Esophagus mucosa (tissue), 1 donor: ENCODE results near the gene SLC1A3. TPM values are rescaled to one million over a fixed set of nuclear protein-coding genes. Genes with fewer than 3 reads are reported as not detected.
"Not testable (repeated sequence)": the region's sequence is repeated elsewhere in the genome, so short reads cannot be mapped to it uniquely, and the experiment has no call there.

Experiments used
- ATAC-seq: fragments of 200-7000 bp; cut with Tn5 transposase; one replicate; pipeline ENCODE4 v1.9.1; 2020
- total RNA-seq: library from RNA; stranded (reverse); gene quantifications from one replicate; pipeline ENCODE4 v1.2.4, GENCODE V29; 2023
- donor health status: DM: yes; HTN: yes; CAD: no.

The SLC1A3 gene
- total RNA-seq: 14.7 TPM

DNA sequence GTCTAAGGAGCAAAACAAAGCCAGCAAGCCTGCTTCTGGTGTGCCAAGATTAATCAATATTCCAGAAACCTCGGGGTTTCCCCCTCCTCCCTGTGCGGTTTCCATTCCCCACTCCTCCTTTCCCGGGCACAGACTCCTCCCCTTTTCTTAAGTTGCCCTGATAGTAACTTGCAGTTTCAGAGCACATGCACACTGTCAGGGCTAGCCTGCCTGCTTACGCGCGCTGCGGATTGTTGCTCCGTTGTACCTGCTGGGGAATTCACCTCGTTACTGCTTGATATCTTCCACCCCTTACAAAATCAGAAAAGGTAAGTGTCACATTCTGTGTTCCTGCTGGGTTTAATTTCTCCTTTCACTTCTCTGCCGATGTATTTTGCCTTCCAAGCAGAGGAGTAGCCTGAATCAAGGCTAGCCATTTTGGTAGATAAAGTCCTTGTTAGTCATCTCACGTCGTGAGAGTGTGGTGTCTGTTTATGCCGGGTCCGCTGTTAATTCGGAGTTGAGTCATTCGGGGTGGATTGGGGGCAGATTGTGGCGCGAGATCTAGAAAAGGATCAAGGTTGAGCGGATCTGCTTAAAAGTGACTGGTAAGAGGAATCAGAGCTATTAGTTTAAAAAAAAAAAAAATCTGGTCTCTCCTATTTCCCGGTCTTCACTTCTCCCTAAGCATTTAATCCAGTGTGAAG, at the start of gene SLC1A3:
Gene SLC1A3, plus strand, starts transcription at position 179 of the 686 bp plus-strand sequence. CDS start 1,818 bp downstream, outside the sequence.
- peak; percentile 90 for ATAC-seq

DNA sequence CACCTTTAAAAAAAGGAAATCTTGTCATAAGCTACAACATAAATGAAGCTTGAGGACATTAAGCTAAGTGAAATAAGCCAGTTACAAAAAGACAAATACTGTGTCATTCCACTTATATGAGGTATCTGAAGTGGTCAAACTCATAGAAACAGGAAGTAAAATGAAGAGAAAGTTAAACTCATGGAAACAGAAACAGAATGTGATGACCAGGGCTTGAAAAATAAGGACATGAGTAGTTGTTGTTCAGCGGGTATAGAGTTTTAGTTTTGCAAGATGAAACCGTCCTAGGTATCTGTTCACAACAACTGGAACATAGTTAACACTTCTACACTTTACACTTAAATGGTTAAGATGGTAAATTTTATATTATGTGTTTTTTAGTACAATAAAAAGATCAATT, 47.8 kb upstream of the SLC1A3 start:
- no peak for ATAC-seq

DNA sequence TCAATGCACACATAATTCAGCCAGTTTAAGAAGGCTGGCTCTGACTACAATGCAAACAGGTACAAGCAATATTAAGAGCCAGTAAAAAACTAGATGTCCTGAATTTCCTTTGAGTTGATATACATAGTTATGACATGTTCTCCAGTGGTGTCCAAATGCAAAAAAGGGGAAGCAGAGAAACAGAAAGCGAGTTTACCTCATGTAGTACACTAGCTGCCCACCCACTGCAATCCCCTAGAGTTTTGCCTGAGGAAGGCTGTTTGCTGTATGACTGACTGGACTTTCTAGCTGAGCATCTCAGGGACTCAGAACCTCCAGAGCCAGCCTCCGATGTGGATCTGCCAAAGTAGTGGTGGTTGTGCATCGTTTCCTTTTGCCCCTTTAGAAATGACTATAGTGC, 44.8 kb upstream of the SLC1A3 start:
- ATAC-seq: no peak

DNA sequence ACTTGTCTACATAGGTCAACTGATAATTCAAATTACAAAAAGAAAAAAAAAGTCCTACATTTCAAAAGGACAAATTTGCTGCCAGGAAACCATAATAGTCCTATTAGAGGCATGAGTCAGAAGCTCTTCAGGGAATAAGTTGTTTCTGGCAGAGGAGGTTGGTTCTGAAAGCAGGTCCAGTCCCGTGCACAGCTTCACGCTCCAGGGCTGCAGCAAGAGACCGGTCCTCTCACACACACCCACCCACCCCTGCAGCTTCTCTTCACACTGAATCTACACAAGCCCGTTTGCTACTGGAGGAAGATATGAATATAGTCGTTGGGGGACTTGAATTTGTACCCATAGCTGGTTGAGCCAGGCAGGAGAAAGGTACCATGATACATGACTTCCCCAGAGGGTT, 36.9 kb upstream of the SLC1A3 start:
- peak; percentile 53 for ATAC-seq

DNA sequence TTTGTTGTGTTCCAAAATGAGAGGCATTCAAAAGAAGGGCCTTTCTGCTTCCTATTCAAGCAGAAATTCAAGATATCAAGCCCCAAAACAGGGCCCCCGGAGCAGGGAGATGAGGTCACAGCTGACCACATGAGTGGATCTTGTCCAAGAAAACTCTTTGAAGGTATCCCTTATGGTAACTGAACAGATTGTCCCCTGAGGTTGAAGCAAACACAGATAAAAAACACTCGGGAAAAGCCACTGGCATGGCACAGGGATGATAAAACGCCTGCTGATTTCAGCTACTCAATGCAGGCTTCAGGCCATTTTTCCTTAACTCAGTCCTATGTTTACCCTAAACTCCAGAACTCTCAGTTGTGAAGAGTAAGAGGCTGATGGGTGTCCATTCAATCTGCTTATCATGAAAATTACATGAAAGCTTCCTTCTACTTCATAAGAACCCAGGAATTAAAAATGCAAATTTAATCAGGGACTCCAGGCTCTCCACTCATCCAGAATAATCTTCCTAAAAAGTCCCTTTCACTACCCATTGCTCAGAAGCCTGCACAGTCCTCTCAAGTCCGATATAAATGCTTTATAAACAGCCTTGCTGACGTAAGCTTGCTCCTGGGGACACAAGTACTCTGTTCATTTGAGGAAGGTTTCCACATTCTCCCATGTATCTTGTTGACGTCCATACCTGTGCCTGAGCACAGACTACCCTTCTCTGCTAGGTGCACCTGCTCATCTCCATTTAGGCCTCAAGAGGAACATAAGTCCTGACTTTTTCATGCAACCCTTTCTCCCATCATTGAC, 35.9 kb upstream of the SLC1A3 start:
- no peak for ATAC-seq

DNA sequence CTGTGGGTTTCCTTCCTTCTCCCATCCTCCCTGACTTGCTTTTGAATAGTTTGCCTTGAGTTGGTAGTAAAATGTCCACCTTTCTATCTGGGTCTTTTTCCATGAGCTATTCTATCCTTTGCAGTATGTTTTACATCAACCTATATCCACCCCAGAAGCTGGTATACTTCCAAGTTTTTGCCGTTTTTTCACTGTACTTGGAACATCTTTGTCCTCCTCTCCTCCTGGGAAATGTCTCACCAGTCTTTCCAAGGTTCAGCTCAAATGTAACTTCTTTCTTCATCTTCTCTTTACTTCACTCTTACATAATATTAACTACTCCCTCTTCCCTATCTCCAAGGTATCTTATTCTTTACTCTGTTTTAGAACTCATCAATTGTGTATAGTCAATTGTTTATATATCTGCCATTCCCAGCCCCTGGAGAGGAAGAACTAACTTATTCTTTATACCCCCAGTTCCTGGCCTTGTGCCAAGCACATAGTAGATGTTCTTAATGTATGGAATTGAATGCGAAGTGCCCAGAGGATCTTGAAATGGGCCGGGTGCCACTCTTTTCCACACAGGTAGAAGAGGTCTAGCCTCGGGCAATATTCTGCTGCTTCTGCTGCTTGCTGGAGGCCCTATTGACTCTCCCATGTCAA, 34.9 kb upstream of the SLC1A3 start:
- no peak for ATAC-seq

DNA sequence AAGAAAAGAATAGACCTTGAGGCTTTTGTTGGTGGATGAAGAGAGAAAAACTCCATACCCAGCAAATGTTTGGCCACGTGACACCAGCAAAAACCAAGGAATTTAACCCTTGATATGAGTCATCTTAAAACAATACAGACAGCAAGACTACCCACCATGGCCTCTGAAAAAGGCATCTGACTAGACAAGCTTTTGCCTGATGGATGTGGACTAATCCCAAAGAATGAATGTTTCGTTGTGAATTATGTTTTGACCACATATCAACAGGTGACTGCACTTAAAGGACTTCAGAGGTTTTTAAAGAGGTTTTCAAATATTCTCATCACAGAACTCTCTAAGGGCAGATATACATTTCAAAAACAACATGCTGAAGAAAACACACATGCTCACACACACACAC, 33.0 kb upstream of the SLC1A3 start:
- ATAC-seq: peak; percentile 43

DNA sequence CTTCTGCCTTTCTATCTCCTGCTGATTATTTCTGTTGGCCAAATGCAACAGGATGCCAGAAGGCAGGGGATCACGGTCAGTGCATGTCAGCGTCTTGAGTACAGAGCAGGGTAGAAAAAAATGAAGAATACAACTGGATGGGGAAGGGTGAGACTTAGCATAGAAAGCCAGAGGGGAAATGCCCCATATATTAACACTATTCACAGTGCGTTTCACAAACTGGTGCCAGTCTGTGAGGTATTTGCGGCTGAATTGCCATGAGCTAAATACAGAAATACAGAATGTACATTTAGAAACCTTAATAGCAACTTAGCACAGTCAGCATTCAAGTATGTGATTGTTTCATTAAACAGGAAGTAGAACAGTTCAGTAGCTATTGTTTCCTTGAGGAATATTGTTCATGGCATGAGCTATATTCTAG, 31.0 kb upstream of the SLC1A3 start:
- ATAC-seq: peak; percentile 73

DNA sequence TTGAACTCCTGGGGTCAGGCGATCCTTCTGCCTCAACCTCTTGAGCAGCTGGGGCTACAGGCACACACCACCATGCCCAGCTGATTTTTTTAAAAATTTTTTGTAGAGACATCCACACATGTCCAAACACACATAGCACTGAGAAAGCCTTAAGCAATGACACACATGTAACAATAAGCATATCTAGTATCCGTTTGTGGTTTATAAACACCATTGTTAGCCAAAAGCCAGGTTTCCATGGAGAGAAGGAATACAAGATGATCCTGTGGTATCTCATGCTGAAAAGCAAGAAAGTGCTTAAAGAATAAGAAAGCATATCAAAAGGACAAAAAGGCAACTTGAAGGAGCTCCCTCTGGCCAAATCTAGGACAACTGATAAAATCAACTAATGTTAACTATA, 29.7 kb upstream of the SLC1A3 start:
- ATAC-seq: no peak

DNA sequence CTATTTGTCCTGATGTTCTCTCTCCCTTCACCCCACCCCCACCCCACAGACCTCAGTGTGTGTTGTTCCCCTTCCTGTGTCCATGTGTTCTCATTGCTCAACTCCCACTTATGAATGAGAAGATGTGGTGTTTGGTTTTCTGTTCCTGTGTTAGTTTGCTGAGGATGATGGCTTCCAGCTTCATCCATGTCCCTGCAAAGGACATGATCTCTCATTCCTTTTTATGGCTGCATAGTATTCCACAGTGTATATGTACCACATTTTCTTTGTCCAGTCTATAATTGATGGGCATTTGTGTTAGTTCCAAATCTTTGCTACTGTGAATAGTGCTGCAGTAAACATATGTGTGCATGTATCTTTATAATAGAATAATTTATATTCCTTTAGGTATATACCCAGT, 26.5 kb upstream of the SLC1A3 start:
- not testable (repeated sequence) for ATAC-seq

DNA sequence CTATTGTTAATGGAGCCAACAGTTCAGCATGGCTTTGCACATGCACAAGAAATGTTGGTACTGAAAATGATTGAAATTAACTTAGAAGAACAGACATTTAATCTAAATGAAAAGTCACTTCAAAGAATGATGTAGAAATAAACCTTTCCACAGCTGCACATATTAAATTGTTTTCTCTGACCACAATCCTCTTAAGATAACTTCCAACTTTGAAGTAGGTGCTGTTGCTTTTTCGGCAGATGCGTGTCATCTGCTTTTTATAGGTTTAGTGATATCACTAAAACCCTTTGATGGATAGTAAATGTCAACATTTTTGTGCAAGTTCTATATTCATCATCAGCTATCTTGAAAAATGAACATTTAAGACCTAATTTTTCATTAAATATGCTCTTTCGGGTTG, 25.3 kb upstream of the SLC1A3 start:
- ATAC-seq: no peak

DNA sequence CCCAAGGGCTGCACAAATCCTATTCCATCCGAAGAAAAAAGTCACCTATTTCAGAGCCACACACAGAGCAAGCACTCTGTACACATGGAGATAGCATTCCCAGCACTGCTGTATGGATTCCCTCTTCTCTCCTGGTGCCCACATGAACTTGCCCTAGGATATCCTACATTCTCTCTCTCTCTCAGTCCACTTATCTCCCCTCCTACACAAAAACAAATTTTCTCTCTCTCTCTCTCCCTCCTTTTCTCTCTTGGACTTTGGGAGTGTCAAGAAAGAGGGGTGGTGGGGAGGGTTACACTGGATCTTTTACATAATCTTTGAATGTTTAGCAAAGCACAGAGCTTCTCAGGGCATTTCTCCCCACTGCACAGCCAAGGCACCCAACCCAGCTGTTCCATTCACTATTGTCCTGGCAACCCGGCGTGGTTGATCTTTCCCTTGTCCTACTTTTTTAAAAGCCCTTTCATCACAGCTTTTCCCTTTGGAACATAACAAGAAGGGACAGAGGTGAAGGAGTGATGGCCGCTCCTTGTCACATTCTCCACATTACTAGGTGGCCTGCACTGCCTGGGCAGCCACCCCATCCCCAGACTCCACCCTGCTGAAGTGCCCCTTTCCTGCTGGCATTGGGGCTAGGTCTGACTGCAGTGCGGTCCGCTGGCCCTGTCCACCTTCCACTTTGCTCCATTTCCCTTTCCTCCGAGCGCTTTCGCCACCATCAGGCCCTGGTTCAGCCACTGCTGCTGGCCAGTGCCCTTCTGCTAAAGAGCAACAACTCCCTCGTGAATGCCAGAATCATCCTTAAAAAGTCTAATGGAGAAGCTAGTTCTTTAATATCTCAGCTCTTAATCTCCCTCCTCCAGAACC, 22.2 kb upstream of the SLC1A3 start:
- no peak for ATAC-seq

DNA sequence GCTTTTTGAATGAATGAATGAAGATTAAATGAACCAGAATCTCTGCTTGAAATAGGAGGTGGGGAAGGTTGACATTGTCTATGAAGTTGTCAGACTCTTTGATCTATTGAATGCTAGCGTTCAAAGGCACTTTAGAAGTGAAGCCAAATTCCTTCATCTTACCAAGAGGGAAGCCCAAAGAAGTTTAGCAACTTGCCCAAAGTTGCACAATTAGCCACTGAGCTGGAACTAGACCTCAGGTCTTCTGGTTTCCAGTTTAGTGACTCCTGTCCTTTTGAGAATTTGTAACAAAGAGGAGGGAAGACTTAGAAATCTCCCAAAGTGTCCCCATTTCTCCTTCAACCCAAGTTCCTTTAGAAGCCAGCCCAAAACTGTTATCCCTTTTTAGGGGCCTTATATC, 20.7 kb upstream of the SLC1A3 start:
- no peak for ATAC-seq

DNA sequence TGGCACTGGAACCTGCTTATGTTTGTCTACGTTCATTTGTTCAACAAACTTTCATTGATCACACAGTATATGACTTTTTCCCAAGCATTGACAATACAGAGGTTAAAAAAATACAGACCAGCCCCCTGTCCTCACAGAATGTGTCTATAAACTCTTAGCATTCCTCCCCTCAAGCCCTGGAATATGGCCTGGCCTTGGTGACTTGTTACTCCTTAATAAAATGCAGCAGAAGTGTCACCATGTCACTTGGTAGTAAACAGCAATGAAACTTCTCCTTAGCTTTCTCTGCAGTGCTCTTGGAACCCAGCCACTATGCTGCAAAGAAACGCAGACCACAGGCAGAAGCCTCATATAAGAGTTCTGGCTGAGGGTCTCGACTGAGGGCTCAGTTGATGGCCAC, 19.1 kb upstream of the SLC1A3 start:
- no peak for ATAC-seq

DNA sequence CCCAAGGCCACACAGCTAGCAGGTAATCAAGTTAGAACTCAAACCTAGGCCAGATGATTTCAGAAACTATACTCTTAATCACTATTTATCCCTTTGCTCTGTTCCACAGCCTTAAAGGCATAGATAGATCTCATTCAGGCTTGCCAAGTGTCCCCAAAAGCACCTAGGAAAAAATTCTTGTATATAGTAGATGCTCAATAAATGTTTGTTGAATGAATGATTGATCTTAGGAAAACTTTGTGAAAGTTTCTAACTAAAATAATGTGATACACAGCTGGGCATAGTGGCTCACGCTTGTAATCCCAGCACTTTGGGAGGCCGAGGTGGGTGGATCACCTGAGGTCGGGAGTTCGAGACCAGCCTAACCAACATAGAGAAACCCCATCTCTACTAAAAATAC, 16.7 kb upstream of the SLC1A3 start:
- ATAC-seq: not testable (repeated sequence)

DNA sequence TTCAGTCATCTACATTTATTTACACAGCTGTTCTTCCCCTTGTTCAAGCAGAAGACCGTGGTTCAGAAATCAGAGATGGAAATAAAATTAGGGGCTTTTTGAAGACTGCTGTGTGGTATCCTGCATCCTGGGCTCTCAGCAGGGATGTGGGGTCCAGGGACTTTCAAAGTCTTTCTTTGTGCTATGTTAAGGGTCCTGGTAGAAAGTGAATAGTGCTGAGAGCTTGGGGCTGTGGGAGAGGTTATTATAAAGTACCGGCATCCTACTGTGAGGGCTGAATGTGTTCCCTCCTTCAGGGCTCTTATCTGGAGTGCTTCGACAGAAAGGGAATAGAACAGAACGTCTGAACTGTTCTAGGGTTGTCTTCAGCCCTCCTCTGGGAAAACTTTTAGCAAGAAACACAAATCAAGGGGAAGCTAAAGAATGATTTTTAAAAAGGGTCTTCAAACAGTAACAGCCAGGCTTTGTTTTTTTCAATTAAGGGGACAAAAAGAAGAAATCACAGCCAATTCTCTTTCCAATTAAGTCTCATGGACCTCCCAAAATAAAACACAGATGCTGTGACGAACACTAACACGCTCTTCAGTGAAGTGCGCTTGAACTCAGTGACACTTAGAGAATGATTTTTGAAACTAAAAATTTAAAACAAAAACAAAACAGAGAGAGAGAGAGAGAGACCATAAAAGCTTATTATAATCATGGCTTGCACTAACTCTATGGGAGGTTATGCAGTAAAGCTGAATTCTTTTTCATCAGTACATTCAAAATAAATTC, 15.7 kb upstream of the SLC1A3 start:
- no peak for ATAC-seq

DNA sequence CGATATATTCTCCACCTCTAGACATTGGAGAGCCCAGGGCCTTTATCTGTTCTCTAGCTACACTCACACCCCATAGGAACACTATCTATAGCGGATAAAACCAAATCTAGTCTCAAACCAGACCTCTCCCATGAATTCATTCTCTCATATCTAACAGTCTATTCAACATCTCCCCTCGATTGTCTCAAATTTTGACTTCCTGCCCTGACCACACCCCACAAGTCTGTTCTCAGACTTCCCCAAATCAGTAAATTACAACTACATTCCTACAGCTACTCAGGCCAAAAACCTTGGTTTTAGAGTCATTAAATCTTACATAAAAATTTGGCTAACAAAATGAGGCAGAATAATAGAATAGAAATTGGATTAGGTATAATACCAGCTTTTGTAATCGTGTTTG, 12.5 kb upstream of the SLC1A3 start:
- no peak for ATAC-seq

DNA sequence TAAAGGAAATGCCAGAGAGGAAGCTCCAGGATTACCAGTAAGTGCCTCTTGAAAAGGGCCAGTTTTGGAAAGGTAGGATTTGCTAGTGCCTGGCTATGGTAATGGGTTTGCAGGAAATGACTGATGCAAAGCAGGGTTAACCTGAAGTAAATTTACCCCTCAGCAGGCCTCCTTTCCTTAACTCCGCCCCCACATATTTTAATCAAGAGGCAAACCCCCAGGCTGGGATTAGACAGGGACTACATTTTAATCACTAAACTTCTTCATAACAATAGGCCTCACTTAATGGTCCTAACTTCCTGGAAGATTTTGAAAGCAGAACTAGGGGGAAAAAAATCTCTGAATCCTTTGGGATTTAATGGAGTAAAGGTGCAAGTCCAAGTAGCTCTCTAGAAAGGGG, 10.2 kb upstream of the SLC1A3 start:
- ATAC-seq: no peak

DNA sequence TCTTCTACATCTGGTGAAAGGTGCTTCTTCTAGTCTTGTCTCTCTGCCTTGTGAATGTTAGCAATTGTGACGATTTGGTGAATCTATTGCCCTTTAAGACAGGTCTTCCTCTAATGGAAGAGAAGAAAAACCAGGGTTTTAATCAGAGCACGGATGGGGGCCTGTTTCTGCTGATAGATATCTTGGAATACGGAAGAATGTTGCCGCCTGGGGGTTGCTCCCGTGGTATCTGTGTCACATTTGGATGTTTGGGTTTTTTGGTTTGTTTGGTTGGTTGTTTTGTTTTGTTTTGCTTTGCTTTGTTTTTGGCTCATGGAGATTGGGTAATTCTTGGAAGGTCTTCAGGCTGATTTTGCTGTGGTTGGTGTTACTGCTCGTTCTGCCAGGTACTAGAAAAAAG, 9.7 kb upstream of the SLC1A3 start:
- ATAC-seq: no peak

DNA sequence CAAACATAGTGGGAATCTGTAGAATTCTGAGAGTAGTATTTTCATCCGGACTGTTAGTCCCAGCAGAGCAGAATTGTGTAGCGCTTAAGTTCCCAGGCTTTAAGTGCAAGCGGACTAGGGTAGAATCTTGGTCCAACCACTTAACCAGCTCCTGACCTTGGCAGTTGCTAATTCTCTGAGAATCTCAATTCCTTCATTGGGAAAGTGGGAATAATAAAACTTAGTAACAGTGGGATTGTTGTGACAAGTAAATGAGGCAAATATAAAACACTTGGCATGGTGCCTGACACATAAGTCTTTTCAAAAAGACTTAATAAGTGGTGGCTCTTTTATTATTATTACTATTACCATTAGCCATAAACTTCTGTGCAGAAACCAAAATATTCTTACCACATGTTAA, 8.4 kb upstream of the SLC1A3 start:
- ATAC-seq: no peak

DNA sequence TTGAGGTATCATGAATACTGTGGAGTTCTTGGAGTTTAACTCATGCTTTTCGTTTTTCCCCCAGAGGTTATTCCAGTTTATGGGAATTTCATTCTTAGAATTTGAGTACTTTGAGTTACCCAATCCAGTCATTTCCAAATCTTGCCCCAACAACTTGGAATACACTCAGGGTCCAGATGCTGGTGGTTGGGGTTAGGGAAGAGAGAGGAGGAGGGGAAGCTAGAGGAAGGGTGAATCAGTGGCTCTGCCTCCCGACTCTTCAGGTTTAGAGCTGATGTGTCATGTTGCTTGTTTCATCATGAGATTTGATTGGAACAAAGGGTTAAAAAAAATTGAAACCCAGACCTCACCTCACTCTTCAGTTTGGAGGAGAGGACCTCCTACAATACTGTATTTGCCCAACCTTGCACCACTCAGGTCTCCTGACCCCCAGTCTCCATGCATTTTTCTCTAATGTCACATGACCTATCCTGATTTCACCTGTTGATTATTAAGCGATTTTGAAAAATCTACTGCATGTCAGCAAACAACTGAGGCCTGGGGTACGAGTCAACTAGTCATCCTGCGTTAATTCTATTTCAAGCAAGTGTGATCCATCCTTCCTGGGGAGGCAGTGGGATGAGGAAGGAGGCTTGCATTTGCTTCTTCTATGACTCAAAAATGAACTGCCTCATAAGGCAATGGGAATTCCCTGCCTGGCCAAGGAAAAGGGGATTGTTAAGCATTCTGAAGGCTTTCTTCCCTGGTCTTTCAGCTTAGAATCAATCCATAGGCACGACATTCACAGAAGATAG, 6.2 kb upstream of the SLC1A3 start:
- no peak for ATAC-seq
